Kidney epithelial cell (primary cell): ENCODE measurements around the gene PEX7. TPM values are rescaled to one million over a fixed set of nuclear protein-coding genes. Genes with fewer than 3 reads are reported as not detected.

Source experiments
- DNase-seq: peaks from one replicate; pipeline ENCODE4 v3.0.0-alpha.2; 2010; ENCODE audit warnings: low read depth
- H3K27me3 ChIP-seq: 2 replicates; pipeline ENCODE4 v1.6.0; 2011; ENCODE audit warnings: low read length; ENCODE audit not compliant: control insufficient read depth, insufficient read depth
- H3K36me3 ChIP-seq: 2 replicates; pipeline ENCODE4 v1.5.1; 2011; ENCODE audit warnings: low read length; ENCODE audit not compliant: control insufficient read depth, insufficient read depth
- H3K4me3 ChIP-seq: 2 replicates; pipeline ENCODE4 v1.5.1; 2011; ENCODE audit warnings: low read depth, mild to moderate bottlenecking, control low read depth, low read length
- CTCF ChIP-seq: IDR thresholded peaks from 2 replicates; pipeline ENCODE4 v1.5.1; 2011; ENCODE audit warnings: mild to moderate bottlenecking, moderate library complexity, low read length, control low read depth, inconsistent platforms; ENCODE audit not compliant: insufficient read depth, poor library complexity, severe bottlenecking
- total RNA-seq: library from RNA; depleted of rRNA; stranded (reverse); fragments of >200 nt; gene quantifications from 2 replicates; pipeline ENCODE4 v1.2.3, GENCODE V29; 2015

PEX7 gene
- total RNA-seq, 1 donor from 2014 or later: 17.8 TPM

GRCh38 chr6:136775548-136775947 is 46.8 kb upstream of the PEX7 start:
- no peak for TF ChIP-seq CTCF
- no peak for DNase-seq
- H3K4me3 ChIP-seq: no peak overlapping the region
- H3K36me3 ChIP-seq: no peaks in the 10 kb centered on the region
- no peaks in the 10 kb centered on the region for H3K27me3 ChIP-seq

- Histone ChIP-seq H3K36me3 (no peaks in the 10 kb centered on the region), H3K27me3 (no peaks in the 10 kb centered on the region), H3K4me3 (no peak overlapping the region)
- TF ChIP-seq CTCF: no peak
- no peak for DNase-seq
These were observed 44.7 kb upstream of the PEX7 start for GRCh38 chr6:136777651-136778050.

- Histone ChIP-seq H3K27me3 (no peaks in the 10 kb centered on the region), H3K36me3 (no peaks in the 10 kb centered on the region), H3K4me3 (no peak overlapping the region)
- no peak for DNase-seq
- no peak for TF ChIP-seq CTCF
These were observed 42.7 kb upstream of the PEX7 start for GRCh38 chr6:136779682-136780081.

GRCh38 chr6:136780972-136781371 is 41.4 kb upstream of the PEX7 start:
- no peak for TF ChIP-seq CTCF
- H3K36me3 ChIP-seq: no peaks in the 10 kb centered on the region
- H3K4me3 ChIP-seq: no peak overlapping the region
- no peaks in the 10 kb centered on the region for H3K27me3 ChIP-seq
- no peak for DNase-seq

- DNase-seq: no peak
- Histone ChIP-seq H3K36me3 (no peaks in the 10 kb centered on the region), H3K27me3 (no peaks in the 10 kb centered on the region), H3K4me3 (no peak overlapping the region)
- no peak for TF ChIP-seq CTCF
These were observed 40.2 kb upstream of the PEX7 start for GRCh38 chr6:136782021-136782770.

GRCh38 chr6:136783021-136783420 is 39.4 kb upstream of the PEX7 start:
- no peak for DNase-seq
- TF ChIP-seq CTCF: no peak

More at GRCh38 chr6:136783021-136783420, 39.4 kb upstream of the PEX7 start:
- no peaks in the 10 kb centered on the region for H3K36me3 ChIP-seq
- H3K27me3 ChIP-seq: no peaks in the 10 kb centered on the region
- H3K4me3 ChIP-seq: no peak overlapping the region
